Keratinocyte (primary cell): ENCODE results near the gene CNP. TPM values are rescaled to one million over a fixed set of nuclear protein-coding genes. Genes with fewer than 3 reads are reported as not detected.

Source experiments
- DNase-seq: peaks from one replicate; pipeline ENCODE4 v3.0.0-alpha.2; 2011; ENCODE audit warnings: low read depth, missing footprints, low spot score
- FAIRE-seq: peaks from 2 replicates; lab custom pipeline; 2011; peaks lifted over from hg19 to GRCh38; lab: Jason Lieb, UNC
- H2AFZ ChIP-seq: 2 replicates; pipeline ENCODE4 v1.6.0; 2012; ENCODE audit warnings: low read length, control low read depth, inconsistent platforms; ENCODE audit not compliant: control insufficient read depth
- H3K27ac ChIP-seq: 2 replicates; pipeline ENCODE4 v1.5.1; 2011; ENCODE audit warnings: low read length; ENCODE audit not compliant: control insufficient read depth, insufficient read depth
- H3K27me3 ChIP-seq: 3 replicates; pipeline ENCODE4 v1.6.0; 2011; ENCODE audit warnings: low read length; ENCODE audit not compliant: control insufficient read depth, insufficient read depth; ENCODE audit errors: extremely low read depth
- H3K36me3 ChIP-seq, 2 experiments: 2 replicates in 1 of 2; 3 replicates in 1 of 2; pipeline ENCODE4 v1.5.1; 2011; ENCODE audit warnings: low read length in 2 of 2, mild to moderate bottlenecking in 1 of 2; ENCODE audit not compliant: control insufficient read depth in 2 of 2, insufficient read depth in 2 of 2; ENCODE audit errors: extremely low read depth in 1 of 2
- H3K4me1 ChIP-seq: 3 replicates; pipeline ENCODE4 v1.5.1; 2011; ENCODE audit warnings: low read length; ENCODE audit not compliant: control insufficient read depth, insufficient read depth; ENCODE audit errors: extremely low read depth
- H3K4me2 ChIP-seq: 3 replicates; pipeline ENCODE4 v1.6.0; 2011; ENCODE audit warnings: low read depth, low read length; ENCODE audit not compliant: control insufficient read depth, insufficient read depth; ENCODE audit errors: extremely low read depth
- H3K4me3 ChIP-seq, 3 experiments: fragments of 200-600 bp in 1 of 3; sonication (generic) in 1 of 3; 2 replicates in 2 of 3; 3 replicates in 1 of 3; pipeline ENCODE4 v1.5.1; 2011 to 2016; ENCODE audit warnings: low read length in 3 of 3, mild to moderate bottlenecking in 3 of 3, control low read depth in 2 of 3, inconsistent platforms in 1 of 3, low read depth in 1 of 3, mixed read lengths in 1 of 3, mixed run types in 1 of 3, moderate library complexity in 1 of 3; ENCODE audit not compliant: control insufficient read depth in 2 of 3, insufficient read depth in 2 of 3; ENCODE audit errors: extremely low read depth in 1 of 3
- H3K79me2 ChIP-seq: 2 replicates; pipeline ENCODE4 v1.6.0; 2012; ENCODE audit warnings: low read length; ENCODE audit not compliant: control insufficient read depth, insufficient read depth
- H3K9ac ChIP-seq: 3 replicates; pipeline ENCODE4 v1.6.0; 2011; ENCODE audit warnings: low read length; ENCODE audit not compliant: control insufficient read depth, insufficient read depth; ENCODE audit errors: extremely low read depth
- H3K9me1 ChIP-seq: 3 replicates; pipeline ENCODE4 v1.6.0; 2011; ENCODE audit warnings: low read length; ENCODE audit not compliant: control insufficient read depth, insufficient read depth; ENCODE audit errors: extremely low read depth
- H3K9me3 ChIP-seq: 2 replicates; pipeline ENCODE4 v1.5.1; 2012; ENCODE audit warnings: low read depth, low read length; ENCODE audit not compliant: control insufficient read depth
- H4K20me1 ChIP-seq: 3 replicates; pipeline ENCODE4 v1.6.0; 2011; ENCODE audit warnings: low read length; ENCODE audit not compliant: control insufficient read depth, insufficient read depth; ENCODE audit errors: extremely low read depth
- EZH2 ChIP-seq: IDR thresholded peaks from one replicate; pipeline ENCODE4 v1.6.1; 2012; ENCODE audit warnings: inconsistent platforms, mild to moderate bottlenecking, low read length, moderate library complexity
- dilution Hi-C: fragments of 300-500 bp; cut with MboI; formaldehyde crosslinking; loops from one replicate; pipeline ENCODE4 v1.7.0; 2020; ENCODE audit warnings: low sequenced_read_pairs; ENCODE audit not compliant: extremely low pct_ligation_motif_present
- polyA plus RNA-seq, 5 experiments: library from polyadenylated mRNA; depleted of rRNA in 3 of 5; stranded (reverse) in 3 of 5; stranded (forward) in 1 of 5; unstranded in 1 of 5; fragments of >200 nt; gene quantifications; 1 replicate in 1 of 5; 2 replicates in 3 of 5; 3 replicates in 1 of 5; pipeline versions ENCODE4 v1.2.1 to v1.2.3, GENCODE V29; 2011 to 2012; ENCODE audit warnings: missing spikeins in 2 of 5, low read depth in 1 of 5, low replicate concordance in 1 of 5
- TF ChIP-seq, protein P1 (sequence below), 3 experiments: IDR thresholded peaks in 1 of 3; conservative IDR thresholded peaks in 1 of 3; optimal IDR thresholded peaks in 1 of 3; 2 replicates in 2 of 3; 3 replicates in 1 of 3; pipeline versions ENCODE3 to v1.5.1; 2011; ENCODE audit warnings: low read length in 3 of 3, mild to moderate bottlenecking in 3 of 3, moderate library complexity in 2 of 3, control low read depth in 1 of 3, inconsistent platforms in 1 of 3; ENCODE audit not compliant: insufficient read depth in 2 of 3; ENCODE audit errors: extremely low read depth in 1 of 3

CNP gene
- polyA plus RNA-seq, 1 donor (not counting 4 experiments of a cell fraction or from before 2014, with no cell fraction given) = 32.4 TPM

DNA sequence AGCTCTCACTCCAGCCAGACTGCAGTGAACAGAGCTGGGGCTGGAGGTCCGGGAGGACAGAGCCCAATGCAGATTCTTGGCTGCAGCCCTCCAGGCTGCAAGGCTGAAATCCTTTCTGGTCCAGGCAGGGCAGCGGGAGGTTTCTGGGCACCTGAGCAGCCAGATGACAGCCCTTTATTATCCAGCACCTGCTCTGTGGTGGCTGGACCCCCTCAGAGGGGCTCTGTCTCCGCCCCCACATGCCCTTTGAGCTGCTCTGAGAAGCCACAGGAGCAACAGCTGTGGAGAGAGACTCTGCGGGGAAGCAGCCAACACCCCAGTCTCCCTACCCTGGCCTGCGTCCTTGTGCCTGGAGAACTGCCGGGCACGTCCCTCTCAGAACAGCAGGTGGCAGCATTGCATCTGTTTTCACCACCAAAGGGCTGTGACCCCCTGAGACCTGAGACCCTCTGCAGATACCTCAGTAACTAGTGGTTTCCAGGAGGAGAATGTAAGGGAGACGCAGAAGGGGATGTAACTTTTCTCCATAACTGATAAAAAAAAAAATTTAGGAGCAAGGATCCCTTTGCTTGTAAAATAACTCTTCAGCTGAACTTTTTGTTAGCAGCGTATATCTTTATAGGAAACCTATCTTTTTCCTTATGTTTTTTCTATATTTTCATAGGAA, 3.7 kb upstream of the CNP start:
- Histone ChIP-seq H3K36me3 (no peaks in the 10 kb centered on the region), H3K9me1 (no peaks in the 10 kb centered on the region), H3K4me2 (no peak overlapping the region), H3K9ac (no peak overlapping the region), H3K79me2 (peaks cover 12% of the 10 kb centered on the region), H3K27ac (no peak overlapping the region), H3K4me1 (peaks cover 15% of the 10 kb centered on the region), H3K4me3 (no peak overlapping the region), H2AFZ (no peak overlapping the region), H4K20me1 (no peaks in the 10 kb centered on the region), H3K27me3 (peaks cover 5% of the 10 kb centered on the region), H3K9me3 (no peaks in the 10 kb centered on the region)
- FAIRE-seq (peak; percentile 59), DNase-seq (no peak)
- dilution Hi-C loops = no loop called here
- TF ChIP-seq EZH2 = no peak
- TF ChIP-seq, protein P1, sequence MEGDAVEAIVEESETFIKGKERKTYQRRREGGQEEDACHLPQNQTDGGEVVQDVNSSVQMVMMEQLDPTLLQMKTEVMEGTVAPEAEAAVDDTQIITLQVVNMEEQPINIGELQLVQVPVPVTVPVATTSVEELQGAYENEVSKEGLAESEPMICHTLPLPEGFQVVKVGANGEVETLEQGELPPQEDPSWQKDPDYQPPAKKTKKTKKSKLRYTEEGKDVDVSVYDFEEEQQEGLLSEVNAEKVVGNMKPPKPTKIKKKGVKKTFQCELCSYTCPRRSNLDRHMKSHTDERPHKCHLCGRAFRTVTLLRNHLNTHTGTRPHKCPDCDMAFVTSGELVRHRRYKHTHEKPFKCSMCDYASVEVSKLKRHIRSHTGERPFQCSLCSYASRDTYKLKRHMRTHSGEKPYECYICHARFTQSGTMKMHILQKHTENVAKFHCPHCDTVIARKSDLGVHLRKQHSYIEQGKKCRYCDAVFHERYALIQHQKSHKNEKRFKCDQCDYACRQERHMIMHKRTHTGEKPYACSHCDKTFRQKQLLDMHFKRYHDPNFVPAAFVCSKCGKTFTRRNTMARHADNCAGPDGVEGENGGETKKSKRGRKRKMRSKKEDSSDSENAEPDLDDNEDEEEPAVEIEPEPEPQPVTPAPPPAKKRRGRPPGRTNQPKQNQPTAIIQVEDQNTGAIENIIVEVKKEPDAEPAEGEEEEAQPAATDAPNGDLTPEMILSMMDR (optimal IDR thresholded peaks at IDR 0.05 in 1 of 3, IDR thresholded peaks at IDR 0.05 in 1 of 3, conservative IDR thresholded peaks at IDR 0.05 in 1 of 3; ENCODE audit: extremely low read depth in 1 of 3, insufficient read depth in 2 of 3, low read length in 3 of 3) = peak; percentile 89 to 98 (median 94)

DNA sequence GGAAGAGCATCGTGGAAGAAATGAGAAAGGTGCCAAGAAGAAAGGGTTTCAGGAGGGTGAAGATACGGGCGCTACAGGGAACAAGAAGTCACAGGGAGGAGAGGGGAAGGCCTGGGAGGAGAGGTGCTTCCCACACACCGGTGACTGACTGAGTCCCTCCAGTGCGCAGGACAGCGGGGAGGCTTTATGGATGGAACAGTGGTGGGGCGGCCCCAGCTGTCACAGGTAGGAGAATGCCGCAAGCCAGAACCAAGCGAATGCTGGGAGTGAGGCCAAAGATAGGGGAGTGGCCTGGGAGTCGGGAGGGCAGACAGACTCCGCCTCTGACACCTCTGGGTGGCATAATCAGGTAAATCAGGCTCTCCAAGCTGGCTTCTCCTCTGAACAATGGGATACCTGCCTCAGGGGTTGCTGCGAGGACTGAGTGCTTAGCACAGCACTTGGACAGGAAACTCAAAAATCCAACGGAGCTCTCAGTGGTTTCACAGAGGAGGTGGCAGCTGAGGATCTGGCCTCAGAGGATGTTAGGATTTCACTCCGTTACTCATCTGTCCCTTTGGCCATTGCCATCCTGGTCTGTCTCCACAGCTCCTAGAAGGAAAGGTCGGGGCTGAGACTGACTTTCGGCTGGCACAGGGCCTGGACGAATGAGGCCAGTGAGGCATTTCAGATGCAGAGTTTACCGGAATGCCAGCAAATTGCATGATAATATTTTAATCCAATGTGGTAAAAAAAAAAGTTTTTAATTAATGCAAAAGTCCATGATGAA, 717 bp upstream of the CNP start:
- peak overlapping the region; percentile 79 to 96 (median 91) for H3K4me3 ChIP-seq
- no peaks in the 10 kb centered on the region for H4K20me1 ChIP-seq
- H2AFZ ChIP-seq = peak overlapping the region; percentile 58
- DNase-seq = peak; percentile 77
- FAIRE-seq = peak; percentile 95
- TF ChIP-seq, protein P1 (optimal IDR thresholded peaks at IDR 0.05 in 1 of 3, IDR thresholded peaks at IDR 0.05 in 1 of 3, conservative IDR thresholded peaks at IDR 0.05 in 1 of 3; ENCODE audit: extremely low read depth in 1 of 3, insufficient read depth in 2 of 3, low read length in 3 of 3) = peak in 1 of 3 experiments; percentile 25
- no peak for TF ChIP-seq EZH2
- dilution Hi-C loops = no loop called here
- peak overlapping the region; percentile 89 for H3K9ac ChIP-seq
- peaks cover 9 to 10% of the 10 kb centered on the region in 2 experiments for H3K36me3 ChIP-seq
- H3K4me2 ChIP-seq = peak overlapping the region; percentile 99
- peaks cover 5% of the 10 kb centered on the region for H3K27me3 ChIP-seq
- H3K9me3 ChIP-seq = no peaks in the 10 kb centered on the region
- peaks cover 15% of the 10 kb centered on the region for H3K4me1 ChIP-seq
- peaks cover 27% of the 10 kb centered on the region for H3K79me2 ChIP-seq
- no peaks in the 10 kb centered on the region for H3K9me1 ChIP-seq
- peak overlapping the region; percentile 71 for H3K27ac ChIP-seq
